ENCODE data around the gene MAP6D1. TPM values are rescaled to one million over a fixed set of nuclear protein-coding genes. Genes with fewer than 3 reads are reported as not detected.

Gene MAP6D1
- total and polyA plus RNA-seq, 2 of the 4 experiments (the other 2 are of a cell fraction) = 2.7 to 5.2 TPM

DNA sequence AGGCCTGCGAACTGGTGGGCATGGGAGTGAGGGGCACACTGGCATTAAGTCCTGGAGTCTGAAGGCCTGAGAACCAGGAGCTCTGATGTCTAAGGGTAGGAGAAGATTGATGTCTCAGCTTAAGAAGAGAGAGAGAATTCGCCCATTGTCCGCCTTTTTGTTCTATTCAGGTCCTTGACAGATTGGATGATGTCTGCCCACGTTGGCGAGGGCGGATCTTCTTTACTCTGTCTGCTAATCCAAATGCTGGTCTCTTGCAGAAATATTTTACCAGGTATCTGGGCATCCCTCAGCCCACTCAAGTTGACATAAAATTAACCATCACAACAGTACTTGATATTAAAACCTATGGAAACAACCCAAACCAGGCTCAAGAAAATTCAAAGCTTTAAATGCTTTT lies 44.1 kb downstream of the MAP6D1 start:
- Histone ChIP-seq H3K14ac (replicated peaks; ENCODE audit: low read depth, low read length) (no peak overlapping the region), H3K27ac (ENCODE audit: insufficient read depth, low read length) (no peak overlapping the region), H4K5ac (ENCODE audit: low read depth, low read length) (no peak overlapping the region), H3K9me1 (ENCODE audit: insufficient read depth, low read length) (peaks cover 8% of the 10 kb centered on the region; the same call in 1 of the 2 replicates), H3K23ac (ENCODE audit: low read depth, low read length) (no peak overlapping the region), H2AFZ (replicated peaks; ENCODE audit: low read length, poor library complexity) (no peak overlapping the region), H3K9ac (ENCODE audit: low read depth, low read length) (no peak overlapping the region), H2AK5ac (ENCODE audit: low read depth, low read length) (no peak overlapping the region), H2BK20ac (ENCODE audit: low read depth, low read length) (no peak overlapping the region), H2BK120ac (ENCODE audit: low read depth, low read length) (no peak overlapping the region), H3K4me1 (ENCODE audit: control insufficient read depth, insufficient read depth, low read length) (peaks cover 2% of the 10 kb centered on the region; the same call in 1 of the 2 replicates), H2BK5ac (ENCODE audit: low read depth, low read length, poor library complexity, severe bottlenecking) (no peak overlapping the region), H3K36me3 (ENCODE audit: control insufficient read depth, insufficient read depth, low read length) (peaks cover 43% of the 10 kb centered on the region), H3K79me1 (ENCODE audit: low read depth in 1 of 2, low read length in 2 of 2) (peaks cover 14 to 21% of the 10 kb centered on the region in 2 experiments), H4K91ac (ENCODE audit: insufficient read depth, low read depth, low read length) (no peak overlapping the region), H2BK15ac (ENCODE audit: low read depth, low read length) (no peak overlapping the region), H3K9me3 (ENCODE audit: control insufficient read depth, insufficient read depth, low read length) (no peaks in the 10 kb centered on the region), H3K4me2 (ENCODE audit: low read depth, low read length) (no peak overlapping the region), H3K18ac (ENCODE audit: low read depth, low read length) (no peak overlapping the region), H3K56ac (ENCODE audit: extremely low read depth, insufficient read depth, low read length) (no peak overlapping the region), H2AK9ac (replicated peaks; ENCODE audit: low read depth, low read length, poor library complexity) (no peak overlapping the region), H4K20me1 (ENCODE audit: insufficient read depth, low read length) (no peaks in the 10 kb centered on the region; the same call in 1 of the 2 replicates), H3K4ac (ENCODE audit: low read depth, low read length) (no peak overlapping the region), H4K8ac (ENCODE audit: low read depth in 2 of 2, low read length in 2 of 2) (no peak overlapping the region), H3K4me3 (ENCODE audit: insufficient read depth, low read depth, low read length) (no peak overlapping the region), H3K27me3 (ENCODE audit: control insufficient read depth, insufficient read depth, low read length) (no peaks in the 10 kb centered on the region)
- dilution Hi-C loops (cut with HindIII; ENCODE audit: low sequenced_read_pairs, unreplicated experiment) = no loop called here
- intact Hi-C loops (cut with micrococcal nuclease) = no loop called here
- POLR2A ChIA-PET (ENCODE audit: unreplicated experiment) = no interaction called here
- TF ChIP-seq NFE2L2 (IDR thresholded peaks at IDR 0.05; ENCODE audit: low read depth, low read length) = no peak
- no peak for TF ChIP-seq MAZ (IDR thresholded peaks at IDR 0.05; ENCODE audit: borderline replicate concordance, low read depth, low read length)
- no peak for TF ChIP-seq RAD21 (IDR thresholded peaks at IDR 0.05; ENCODE audit: low read length)
- no peak for TF ChIP-seq MAFK (IDR thresholded peaks at IDR 0.05; ENCODE audit: low read depth, low read length)
- TF ChIP-seq RCOR1 (IDR thresholded peaks at IDR 0.05; ENCODE audit: insufficient replicate concordance, low read length) = no peak
- TF ChIP-seq, protein P1, sequence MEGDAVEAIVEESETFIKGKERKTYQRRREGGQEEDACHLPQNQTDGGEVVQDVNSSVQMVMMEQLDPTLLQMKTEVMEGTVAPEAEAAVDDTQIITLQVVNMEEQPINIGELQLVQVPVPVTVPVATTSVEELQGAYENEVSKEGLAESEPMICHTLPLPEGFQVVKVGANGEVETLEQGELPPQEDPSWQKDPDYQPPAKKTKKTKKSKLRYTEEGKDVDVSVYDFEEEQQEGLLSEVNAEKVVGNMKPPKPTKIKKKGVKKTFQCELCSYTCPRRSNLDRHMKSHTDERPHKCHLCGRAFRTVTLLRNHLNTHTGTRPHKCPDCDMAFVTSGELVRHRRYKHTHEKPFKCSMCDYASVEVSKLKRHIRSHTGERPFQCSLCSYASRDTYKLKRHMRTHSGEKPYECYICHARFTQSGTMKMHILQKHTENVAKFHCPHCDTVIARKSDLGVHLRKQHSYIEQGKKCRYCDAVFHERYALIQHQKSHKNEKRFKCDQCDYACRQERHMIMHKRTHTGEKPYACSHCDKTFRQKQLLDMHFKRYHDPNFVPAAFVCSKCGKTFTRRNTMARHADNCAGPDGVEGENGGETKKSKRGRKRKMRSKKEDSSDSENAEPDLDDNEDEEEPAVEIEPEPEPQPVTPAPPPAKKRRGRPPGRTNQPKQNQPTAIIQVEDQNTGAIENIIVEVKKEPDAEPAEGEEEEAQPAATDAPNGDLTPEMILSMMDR (conservative IDR thresholded peaks at IDR 0.05; ENCODE audit: low read depth, low read length) = no peak
- no peak for TF ChIP-seq RFX5 (IDR thresholded peaks at IDR 0.05; ENCODE audit: low read depth, low read length)
- no peak for TF ChIP-seq MXI1 (IDR thresholded peaks at IDR 0.05; ENCODE audit: borderline replicate concordance, low read depth, low read length)
- TF ChIP-seq, protein P2, sequence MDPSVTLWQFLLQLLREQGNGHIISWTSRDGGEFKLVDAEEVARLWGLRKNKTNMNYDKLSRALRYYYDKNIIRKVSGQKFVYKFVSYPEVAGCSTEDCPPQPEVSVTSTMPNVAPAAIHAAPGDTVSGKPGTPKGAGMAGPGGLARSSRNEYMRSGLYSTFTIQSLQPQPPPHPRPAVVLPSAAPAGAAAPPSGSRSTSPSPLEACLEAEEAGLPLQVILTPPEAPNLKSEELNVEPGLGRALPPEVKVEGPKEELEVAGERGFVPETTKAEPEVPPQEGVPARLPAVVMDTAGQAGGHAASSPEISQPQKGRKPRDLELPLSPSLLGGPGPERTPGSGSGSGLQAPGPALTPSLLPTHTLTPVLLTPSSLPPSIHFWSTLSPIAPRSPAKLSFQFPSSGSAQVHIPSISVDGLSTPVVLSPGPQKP (IDR thresholded peaks at IDR 0.05; ENCODE audit: borderline replicate concordance, low read depth, low read length) = no peak
- TF ChIP-seq CHD1 (IDR thresholded peaks at IDR 0.05; ENCODE audit: low read depth, low read length) = no peak
- TF ChIP-seq, protein P3, sequence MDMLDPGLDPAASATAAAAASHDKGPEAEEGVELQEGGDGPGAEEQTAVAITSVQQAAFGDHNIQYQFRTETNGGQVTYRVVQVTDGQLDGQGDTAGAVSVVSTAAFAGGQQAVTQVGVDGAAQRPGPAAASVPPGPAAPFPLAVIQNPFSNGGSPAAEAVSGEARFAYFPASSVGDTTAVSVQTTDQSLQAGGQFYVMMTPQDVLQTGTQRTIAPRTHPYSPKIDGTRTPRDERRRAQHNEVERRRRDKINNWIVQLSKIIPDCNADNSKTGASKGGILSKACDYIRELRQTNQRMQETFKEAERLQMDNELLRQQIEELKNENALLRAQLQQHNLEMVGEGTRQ (IDR thresholded peaks at IDR 0.05; ENCODE audit: low read depth, low read length) = no peak
- no peak for TF ChIP-seq POLR2A (IDR thresholded peaks at IDR 0.05; ENCODE audit: low read depth, low read length)
- no peak for TF ChIP-seq SMC3 (IDR thresholded peaks at IDR 0.05; ENCODE audit: low read depth, low read length)
- TF ChIP-seq BHLHE40 (IDR thresholded peaks at IDR 0.05; ENCODE audit: low read depth, low read length) = no peak
- TF ChIP-seq FOS (IDR thresholded peaks at IDR 0.05; ENCODE audit: low read depth, low read length) = no peak
- no peak for TF ChIP-seq CEBPB (IDR thresholded peaks at IDR 0.05; ENCODE audit: low read depth, low read length)
- BruUV-seq (replicated peaks) = no TSS peak
- in situ Hi-C loops (cut with MboI; ENCODE audit: low sequenced_read_pairs) = no loop called here
- ATAC-seq (ENCODE audit: low read depth) (no peak), DNase-seq (no peak)
- WGBS, 2 experiments (ENCODE audit: extremely low coverage in 2 of 2, insufficient read length in 1 of 2) = 100% methylated on average over 1 of the region's 6 CpGs; no CpG with 5 or more reads in 1 of the 2 experiments
- CTCF ChIA-PET = interaction anchor here (1.0 kb wide), 1 partner anchor 14 kb away, joined by 3 read pairs; no protein-coding TSS in a partner anchor

Data from IMR-90 (cell line).